Measurements from ENCODE around the gene RADIL.

GRCh38 chr7:4775848-4776623 lies 107.5 kb downstream of the RADIL start:
- no peak for TF ChIP-seq CTCF (IDR thresholded peaks at IDR 0.05)
- no peak for TF ChIP-seq ZFX (IDR thresholded peaks at IDR 0.05; ENCODE audit: borderline replicate concordance)

Measured in 22Rv1 (cell line).